NCI-H2196 (cell line): ENCODE data around the gene PSAP.

Experiments
- DNase-seq: peaks from one replicate; lab custom pipeline; 2025; ENCODE audit not compliant: unreplicated experiment; lab: John Stamatoyannopoulos, UW

The PSAP gene

GRCh38 chr10:71810048-71810750, 40.9 kb downstream of the PSAP start:
- no peak for DNase-seq

- DNase-seq, result no peak
Measured at GRCh38 chr10:71809628-71810027, 41.4 kb downstream of the PSAP start.

GRCh38 chr10:71807557-71808510, 43.2 kb downstream of the PSAP start:
- no peak for DNase-seq

GRCh38 chr10:71806704-71807556, 44.1 kb downstream of the PSAP start:
- no peak for DNase-seq

- DNase-seq, result no peak
Measured at GRCh38 chr10:71805776-71806703, 45.0 kb downstream of the PSAP start.

- no peak for DNase-seq
Measured at GRCh38 chr10:71804077-71804476, 47.0 kb downstream of the PSAP start.

- no peak for DNase-seq
Measured at GRCh38 chr10:71802715-71803488, 48.1 kb downstream of the PSAP start.

- DNase-seq, result no peak
Measured at GRCh38 chr10:71802235-71802634, 48.8 kb downstream of the PSAP start.

GRCh38 chr10:71801361-71801760, 49.7 kb downstream of the PSAP start:
- DNase-seq, result no peak

GRCh38 chr10:71799608-71800453, 51.2 kb downstream of the PSAP start:
- no peak for DNase-seq

- DNase-seq, result no peak
Measured at GRCh38 chr10:71799112-71799511, 51.9 kb downstream of the PSAP start.

GRCh38 chr10:71798308-71798624, 52.8 kb downstream of the PSAP start:
- no peak for DNase-seq

GRCh38 chr10:71797533-71798307, 53.3 kb downstream of the PSAP start:
- no peak for DNase-seq

GRCh38 chr10:71796749-71797405, 54.2 kb downstream of the PSAP start:
- DNase-seq, result no peak

- DNase-seq, result no peak
Measured at GRCh38 chr10:71795248-71795647, 55.8 kb downstream of the PSAP start.

GRCh38 chr10:71790749-71791440, 60.2 kb downstream of the PSAP start:
- DNase-seq, result no peak

- DNase-seq, result no peak
Measured at GRCh38 chr10:71789871-71790270, 61.2 kb downstream of the PSAP start.
